ENCODE results near the gene ZC3H8. TPM values are rescaled to one million over a fixed set of nuclear protein-coding genes. Genes with fewer than 3 reads are reported as not detected.
A peak's percentile ranks its signal among the peaks of the same experiment; 100 is the strongest.
"Not testable (repeated sequence)": the region's sequence is repeated elsewhere in the genome, so short reads cannot be mapped to it uniquely, and the experiment has no call there.

ZC3H8 gene
- polyA plus RNA-seq, 1 donor = 28.7 TPM

GRCh38 chr2:112262876-112263275 lies 8.0 kb upstream of the ZC3H8 start:
- DNase-seq = no peak

- no peak for DNase-seq
Measured at GRCh38 chr2:112260295-112260625, 5.4 kb upstream of the ZC3H8 start.

GRCh38 chr2:112259509-112260294 lies 4.9 kb upstream of the ZC3H8 start:
- peak; percentile 78 for DNase-seq

GRCh38 chr2:112257575-112257974 lies 2.7 kb upstream of the ZC3H8 start:
- DNase-seq = no peak

- DNase-seq = no peak
Measured at GRCh38 chr2:112256654-112257053, 1.8 kb upstream of the ZC3H8 start.

- DNase-seq = no peak
Measured at GRCh38 chr2:112255875-112256274, 1.0 kb upstream of the ZC3H8 start.

- DNase-seq = no peak
Measured at GRCh38 chr2:112253261-112253815, 1.5 kb downstream of the ZC3H8 start.

GRCh38 chr2:112251271-112251670 lies 3.6 kb downstream of the ZC3H8 start:
- no peak for DNase-seq

- DNase-seq = no peak
Measured at GRCh38 chr2:112244854-112245253, 10.0 kb downstream of the ZC3H8 start.

GRCh38 chr2:112243233-112243632 lies 11.6 kb downstream of the ZC3H8 start:
- DNase-seq = no peak

- DNase-seq = no peak
Measured at GRCh38 chr2:112242384-112242783, 12.5 kb downstream of the ZC3H8 start.

- no peak for DNase-seq
Measured at GRCh38 chr2:112239862-112240261, 15.0 kb downstream of the ZC3H8 start.

GRCh38 chr2:112230371-112230770 lies 24.5 kb downstream of the ZC3H8 start:
- no peak for DNase-seq

GRCh38 chr2:112229348-112229747 lies 25.5 kb downstream of the ZC3H8 start:
- DNase-seq = no peak

GRCh38 chr2:112220831-112221230 lies 34.0 kb downstream of the ZC3H8 start:
- DNase-seq = no peak

- no peak for DNase-seq
Measured at GRCh38 chr2:112220186-112220585, 34.7 kb downstream of the ZC3H8 start.

GRCh38 chr2:112217854-112218253 lies 37.0 kb downstream of the ZC3H8 start:
- DNase-seq = no peak

- DNase-seq = peak; percentile 5
Measured at GRCh38 chr2:112216167-112216566, 38.7 kb downstream of the ZC3H8 start.

- DNase-seq = not testable (repeated sequence)
Measured at GRCh38 chr2:112207905-112208304, 46.9 kb downstream of the ZC3H8 start.

- DNase-seq = no peak
Measured at GRCh38 chr2:112204411-112204810, 50.4 kb downstream of the ZC3H8 start.

GRCh38 chr2:112201696-112202430 lies 53.0 kb downstream of the ZC3H8 start:
- DNase-seq = no peak

- DNase-seq = no peak
Measured at GRCh38 chr2:112199188-112199587, 55.7 kb downstream of the ZC3H8 start.

- DNase-seq = no peak
Measured at GRCh38 chr2:112198780-112199179, 56.1 kb downstream of the ZC3H8 start.
